ENCODE data around the gene PLRG1. TPM values are rescaled to one million over a fixed set of nuclear protein-coding genes. Genes with fewer than 3 reads are reported as not detected.

The PLRG1 gene
- total and polyA plus RNA-seq, 7 donors, result 34.5 to 52.4 (median 43.0) TPM

- no peaks in the 10 kb centered on the region for H3K36me3 ChIP-seq (ENCODE audit: insufficient read depth in 1 of 2, low read depth in 1 of 2)
- H3K27me3 ChIP-seq (ENCODE audit: insufficient read depth in 3 of 3, low read length in 2 of 3), result no peaks in the 10 kb centered on the region
- WGBS, 3 donors, result 80 to 90% (median 81%) methylated on average over 2 of the region's 2 CpGs
- ATAC-seq, result no peak
- H3K9me3 ChIP-seq, result no peaks in the 10 kb centered on the region
- no peak for DNase-seq
- no peak overlapping the region for H3K27ac ChIP-seq
- intact Hi-C loops (cut with DNase I), result no loop called here
- H3K4me1 ChIP-seq, result no peaks in the 10 kb centered on the region
- TF ChIP-seq, protein P1, sequence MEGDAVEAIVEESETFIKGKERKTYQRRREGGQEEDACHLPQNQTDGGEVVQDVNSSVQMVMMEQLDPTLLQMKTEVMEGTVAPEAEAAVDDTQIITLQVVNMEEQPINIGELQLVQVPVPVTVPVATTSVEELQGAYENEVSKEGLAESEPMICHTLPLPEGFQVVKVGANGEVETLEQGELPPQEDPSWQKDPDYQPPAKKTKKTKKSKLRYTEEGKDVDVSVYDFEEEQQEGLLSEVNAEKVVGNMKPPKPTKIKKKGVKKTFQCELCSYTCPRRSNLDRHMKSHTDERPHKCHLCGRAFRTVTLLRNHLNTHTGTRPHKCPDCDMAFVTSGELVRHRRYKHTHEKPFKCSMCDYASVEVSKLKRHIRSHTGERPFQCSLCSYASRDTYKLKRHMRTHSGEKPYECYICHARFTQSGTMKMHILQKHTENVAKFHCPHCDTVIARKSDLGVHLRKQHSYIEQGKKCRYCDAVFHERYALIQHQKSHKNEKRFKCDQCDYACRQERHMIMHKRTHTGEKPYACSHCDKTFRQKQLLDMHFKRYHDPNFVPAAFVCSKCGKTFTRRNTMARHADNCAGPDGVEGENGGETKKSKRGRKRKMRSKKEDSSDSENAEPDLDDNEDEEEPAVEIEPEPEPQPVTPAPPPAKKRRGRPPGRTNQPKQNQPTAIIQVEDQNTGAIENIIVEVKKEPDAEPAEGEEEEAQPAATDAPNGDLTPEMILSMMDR (IDR thresholded peaks at IDR 0.05), result no peak
- no peak overlapping the region for H3K4me3 ChIP-seq
These were observed 38.0 kb upstream of the PLRG1 start for GRCh38 chr4:154588198-154588597.

DNA sequence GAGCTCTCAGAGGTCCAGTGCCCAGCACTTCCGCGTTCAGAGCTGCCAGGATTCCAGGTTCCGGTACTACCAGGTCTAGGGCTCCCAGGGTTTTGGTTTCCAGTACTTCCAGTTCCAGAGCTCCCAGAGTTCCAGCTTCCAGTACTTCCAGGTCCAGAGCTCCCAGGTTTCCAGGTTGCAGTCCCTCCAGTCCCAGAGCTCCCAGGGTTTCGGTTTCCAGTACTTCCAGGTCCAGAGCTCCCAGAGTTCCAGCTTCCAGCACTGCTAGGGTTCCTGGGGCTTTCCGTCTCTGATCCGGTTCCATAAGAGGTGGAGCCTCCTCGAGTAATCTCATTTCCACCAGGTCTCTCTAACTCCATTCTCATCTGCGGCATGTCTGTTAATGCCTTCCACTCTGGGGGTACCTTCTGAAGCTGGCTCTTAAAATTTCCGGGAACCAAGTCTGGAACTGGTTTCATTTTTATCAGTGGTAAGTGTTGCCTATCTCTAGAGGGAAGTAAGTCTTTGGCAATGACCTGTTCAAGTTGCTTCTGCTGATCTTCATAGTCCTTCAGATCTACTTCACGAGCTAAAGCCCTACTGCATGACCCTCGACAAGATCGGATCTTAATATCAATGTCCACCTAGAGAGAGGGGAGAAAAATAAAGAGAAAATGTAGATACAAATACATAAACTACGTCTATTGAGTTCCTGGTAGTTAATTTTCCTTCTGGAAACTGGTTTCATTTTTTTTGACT lies 36.3 kb upstream of the PLRG1 start:
- WGBS, 3 donors, result 84 to 88% (median 85%) methylated on average over 13 of the region's 13 CpGs
- Histone ChIP-seq H3K36me3 (ENCODE audit: insufficient read depth in 1 of 2, low read depth in 1 of 2) (no peaks in the 10 kb centered on the region), H3K9me3 (no peaks in the 10 kb centered on the region), H3K4me3 (no peak overlapping the region), H3K4me1 (no peaks in the 10 kb centered on the region), H3K27ac (no peak overlapping the region), H3K27me3 (ENCODE audit: insufficient read depth in 3 of 3, low read length in 2 of 3) (no peaks in the 10 kb centered on the region)
- intact Hi-C loops (cut with DNase I), result no loop called here
- no peak for ATAC-seq
- TF ChIP-seq, protein P1 (IDR thresholded peaks at IDR 0.05), result no peak
- no peak for DNase-seq

DNA sequence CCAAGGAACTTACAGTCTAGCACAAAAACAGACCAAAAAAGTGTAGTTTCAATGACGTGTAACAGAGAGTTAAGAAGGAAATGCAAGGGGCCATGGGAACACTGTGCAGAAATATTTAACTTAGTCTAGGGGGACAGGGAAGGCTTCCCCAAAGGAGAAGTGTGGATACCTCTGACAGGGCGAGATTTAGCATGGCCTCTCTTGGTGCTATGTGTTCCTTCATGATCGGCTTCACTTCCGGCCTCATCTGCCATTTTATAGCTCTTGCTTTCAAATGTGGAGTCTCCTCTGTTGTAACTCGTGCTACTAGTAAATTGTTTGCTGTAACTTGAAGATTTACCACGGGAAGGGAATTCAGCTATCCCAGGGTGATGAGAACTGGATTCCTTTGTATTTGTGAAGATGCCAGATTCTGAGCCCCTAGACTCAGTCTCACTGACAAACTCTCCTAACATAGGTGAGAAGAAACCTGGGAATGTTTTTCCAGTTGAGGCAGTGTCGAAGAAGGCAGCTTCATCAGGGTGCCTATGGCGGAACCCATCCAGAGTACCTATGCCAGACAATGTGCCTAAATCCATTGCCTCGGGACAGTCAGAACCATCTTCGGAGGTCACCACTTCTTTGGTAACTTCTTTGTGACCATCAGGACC lies 35.3 kb upstream of the PLRG1 start:
- H3K9me3 ChIP-seq, result no peaks in the 10 kb centered on the region
- no peak overlapping the region for H3K4me3 ChIP-seq
- H3K27ac ChIP-seq, result no peak overlapping the region
- DNase-seq (no peak), ATAC-seq (no peak)
- no peaks in the 10 kb centered on the region for H3K4me1 ChIP-seq
- no peaks in the 10 kb centered on the region for H3K27me3 ChIP-seq (ENCODE audit: insufficient read depth in 3 of 3, low read length in 2 of 3)
- no peaks in the 10 kb centered on the region for H3K36me3 ChIP-seq (ENCODE audit: insufficient read depth in 1 of 2, low read depth in 1 of 2)
- WGBS, 3 donors, result 84 to 86% (median 84%) methylated on average over 10 of the region's 10 CpGs
- TF ChIP-seq, protein P1 (IDR thresholded peaks at IDR 0.05), result no peak
- intact Hi-C loops (cut with DNase I), result no loop called here

DNA sequence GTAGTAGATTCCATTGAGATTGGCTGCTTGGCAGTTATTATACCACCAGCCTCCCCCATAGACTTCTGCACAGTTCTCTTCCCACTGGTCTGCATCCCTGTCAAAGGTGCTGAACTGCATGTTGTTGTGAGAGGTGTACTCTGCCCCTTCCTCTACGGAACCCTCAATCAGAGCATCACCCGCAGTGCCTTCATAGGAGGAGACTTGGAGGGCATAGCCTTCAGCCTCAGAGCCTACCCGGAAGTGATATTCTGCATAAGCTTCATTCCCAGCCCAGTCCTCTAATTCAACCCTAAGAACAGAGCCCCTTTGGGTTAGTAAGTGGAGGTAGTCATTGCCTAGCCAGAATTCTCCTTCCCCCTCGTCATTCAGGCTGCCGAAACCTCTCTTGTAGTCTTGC lies 34.1 kb upstream of the PLRG1 start:
- WGBS, 3 donors, result 84 to 90% (median 84%) methylated on average over 5 of the region's 5 CpGs
- H3K4me1 ChIP-seq, result no peaks in the 10 kb centered on the region
- intact Hi-C loops (cut with DNase I), result no loop called here
- no peak overlapping the region for H3K4me3 ChIP-seq
- DNase-seq (no peak), ATAC-seq (no peak)
- H3K9me3 ChIP-seq, result no peaks in the 10 kb centered on the region
- H3K27me3 ChIP-seq (ENCODE audit: insufficient read depth in 3 of 3, low read length in 2 of 3), result no peaks in the 10 kb centered on the region
- H3K36me3 ChIP-seq (ENCODE audit: insufficient read depth in 1 of 2, low read depth in 1 of 2), result no peaks in the 10 kb centered on the region
- H3K27ac ChIP-seq, result no peak overlapping the region
- TF ChIP-seq, protein P1 (IDR thresholded peaks at IDR 0.05), result no peak

Measured in psoas muscle (tissue), 8 donors.